Lower lobe of right lung (tissue), 2 donors: ENCODE data around the gene MMP7. TPM values are rescaled to one million over a fixed set of nuclear protein-coding genes. Genes with fewer than 3 reads are reported as not detected.
A peak's percentile ranks its signal among the peaks of the same experiment; 100 is the strongest.

Experiments used
- ATAC-seq, 2 donors: fragments of 200-7000 bp; cut with Tn5 transposase; one replicate each; pipeline ENCODE4 v1.9.1; 2020 to 2022; ENCODE audit warnings: mild to moderate bottlenecking in 2 of 2, moderate library complexity in 2 of 2
- DNase-seq: peaks from one replicate; pipeline ENCODE4 v3.0.0-alpha.2; 2020
- H3K27ac ChIP-seq: fragments of 200-600 bp; one replicate; pipeline ENCODE4 v1.8.0; 2022
- H3K27me3 ChIP-seq: fragments of 200-600 bp; one replicate; pipeline ENCODE4 v1.8.0; 2022; ENCODE audit warnings: low read depth
- H3K36me3 ChIP-seq: fragments of 200-600 bp; one replicate; pipeline ENCODE4 v1.8.0; 2022; ENCODE audit warnings: mild to moderate bottlenecking
- H3K4me1 ChIP-seq: fragments of 200-600 bp; one replicate; pipeline ENCODE4 v1.8.0; 2022
- H3K4me3 ChIP-seq: fragments of 200-600 bp; one replicate; pipeline ENCODE4 v1.8.0; 2022; ENCODE audit warnings: mild to moderate bottlenecking
- H3K9me3 ChIP-seq: fragments of 200-600 bp; one replicate; pipeline ENCODE4 v1.8.0; 2022
- intact Hi-C: fragments of 100-400 bp; cut with DNase I; formaldehyde crosslinking; loops from one replicate; pipeline ENCODE4 v1.11.0; 2022
- total RNA-seq: library from RNA; stranded (reverse); fragmentation: NEBNext Ultra II Directional; extraction: Animal tissue kit (Norgen Biotek cat#: 25700); gene quantifications from one replicate; pipeline ENCODE4 v1.2.1, GENCODE V29; 2021
- TF ChIP-seq, protein P1 (sequence below): fragments of 200-600 bp; IDR thresholded peaks from one replicate; pipeline ENCODE4 v1.8.0; 2022; ENCODE audit warnings: antibody characterized with exemption, mild to moderate bottlenecking
- donor health status: DM: no; HTN: yes; CAD: no; lungs with severe emphysema.

MMP7 gene
- total RNA-seq, 1 donor from 2014 or later, result 7.1 TPM

- H3K36me3 ChIP-seq, result no peaks in the 10 kb centered on the region
- no peak for ATAC-seq
- no peaks in the 10 kb centered on the region for H3K27me3 ChIP-seq
- no peak overlapping the region for H3K4me3 ChIP-seq
- intact Hi-C loops, result no loop called here
- DNase-seq, result no peak
- no peaks in the 10 kb centered on the region for H3K9me3 ChIP-seq
- H3K4me1 ChIP-seq, result no peaks in the 10 kb centered on the region
- H3K27ac ChIP-seq, result no peak overlapping the region
- TF ChIP-seq, protein P1, sequence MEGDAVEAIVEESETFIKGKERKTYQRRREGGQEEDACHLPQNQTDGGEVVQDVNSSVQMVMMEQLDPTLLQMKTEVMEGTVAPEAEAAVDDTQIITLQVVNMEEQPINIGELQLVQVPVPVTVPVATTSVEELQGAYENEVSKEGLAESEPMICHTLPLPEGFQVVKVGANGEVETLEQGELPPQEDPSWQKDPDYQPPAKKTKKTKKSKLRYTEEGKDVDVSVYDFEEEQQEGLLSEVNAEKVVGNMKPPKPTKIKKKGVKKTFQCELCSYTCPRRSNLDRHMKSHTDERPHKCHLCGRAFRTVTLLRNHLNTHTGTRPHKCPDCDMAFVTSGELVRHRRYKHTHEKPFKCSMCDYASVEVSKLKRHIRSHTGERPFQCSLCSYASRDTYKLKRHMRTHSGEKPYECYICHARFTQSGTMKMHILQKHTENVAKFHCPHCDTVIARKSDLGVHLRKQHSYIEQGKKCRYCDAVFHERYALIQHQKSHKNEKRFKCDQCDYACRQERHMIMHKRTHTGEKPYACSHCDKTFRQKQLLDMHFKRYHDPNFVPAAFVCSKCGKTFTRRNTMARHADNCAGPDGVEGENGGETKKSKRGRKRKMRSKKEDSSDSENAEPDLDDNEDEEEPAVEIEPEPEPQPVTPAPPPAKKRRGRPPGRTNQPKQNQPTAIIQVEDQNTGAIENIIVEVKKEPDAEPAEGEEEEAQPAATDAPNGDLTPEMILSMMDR, result no peak
These were observed 48.1 kb downstream of the MMP7 start for GRCh38 chr11:102482433-102482832.

DNA sequence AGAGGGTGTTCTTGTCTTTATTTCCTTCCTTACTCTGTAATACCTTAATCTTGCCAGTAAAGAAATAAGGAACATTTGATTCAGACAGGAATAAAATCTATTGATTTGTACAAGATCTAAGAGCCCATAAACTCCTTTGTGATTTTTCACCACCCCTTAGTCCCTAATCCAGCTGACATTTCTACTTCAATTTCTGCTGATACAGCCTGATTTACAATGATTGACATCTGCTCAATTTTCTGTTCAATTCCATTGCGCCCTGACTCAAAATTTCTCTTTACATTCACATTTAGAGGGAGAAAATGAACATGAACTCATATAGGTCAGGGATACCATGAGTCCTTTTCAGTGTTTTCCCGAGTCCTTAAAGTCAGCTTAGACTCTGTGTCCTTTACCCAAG lies 50.8 kb downstream of the MMP7 start:
- Histone ChIP-seq H3K36me3 (no peaks in the 10 kb centered on the region), H3K9me3 (no peaks in the 10 kb centered on the region), H3K4me3 (no peak overlapping the region), H3K27ac (no peak overlapping the region), H3K4me1 (peaks cover 19% of the 10 kb centered on the region), H3K27me3 (no peaks in the 10 kb centered on the region)
- DNase-seq (no peak), ATAC-seq (no peak)
- intact Hi-C loops, result no loop called here
- TF ChIP-seq, protein P1, result no peak

GRCh38 chr11:102478673-102479299 lies 51.8 kb downstream of the MMP7 start:
- Histone ChIP-seq H3K27ac (no peak overlapping the region), H3K27me3 (no peaks in the 10 kb centered on the region), H3K4me3 (no peak overlapping the region), H3K36me3 (no peaks in the 10 kb centered on the region), H3K9me3 (no peaks in the 10 kb centered on the region), H3K4me1 (peaks cover 19% of the 10 kb centered on the region)
- DNase-seq, result no peak
- intact Hi-C loops, result no loop called here
- TF ChIP-seq, protein P1, result no peak
- no peak for ATAC-seq

DNA sequence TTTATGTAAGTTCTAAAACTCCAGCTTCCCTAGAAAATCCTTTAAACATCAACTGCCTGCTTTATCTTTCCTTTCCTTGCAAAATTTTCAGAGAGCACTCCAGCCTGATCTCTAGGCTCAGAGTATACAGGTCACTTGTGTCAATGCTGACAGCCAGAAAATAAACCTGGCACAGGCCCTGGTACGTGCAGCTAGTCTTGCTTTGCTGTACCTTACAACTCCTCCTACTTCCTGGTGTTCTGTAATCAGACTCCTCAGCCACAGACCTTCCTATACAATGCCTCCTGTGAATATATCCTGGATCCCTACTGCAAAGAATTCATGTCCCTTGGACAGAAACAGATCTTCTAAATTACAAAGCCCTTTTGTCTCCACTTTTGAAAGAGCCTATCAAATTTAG lies 53.7 kb downstream of the MMP7 start:
- Histone ChIP-seq H3K27ac (peak overlapping the region; percentile 38), H3K9me3 (no peaks in the 10 kb centered on the region), H3K4me3 (no peak overlapping the region), H3K27me3 (no peaks in the 10 kb centered on the region), H3K4me1 (peaks cover 19% of the 10 kb centered on the region), H3K36me3 (no peaks in the 10 kb centered on the region)
- TF ChIP-seq, protein P1, result no peak
- no peak for DNase-seq
- intact Hi-C loops, result no loop called here
- ATAC-seq, result peak; percentile 85 to 88

DNA sequence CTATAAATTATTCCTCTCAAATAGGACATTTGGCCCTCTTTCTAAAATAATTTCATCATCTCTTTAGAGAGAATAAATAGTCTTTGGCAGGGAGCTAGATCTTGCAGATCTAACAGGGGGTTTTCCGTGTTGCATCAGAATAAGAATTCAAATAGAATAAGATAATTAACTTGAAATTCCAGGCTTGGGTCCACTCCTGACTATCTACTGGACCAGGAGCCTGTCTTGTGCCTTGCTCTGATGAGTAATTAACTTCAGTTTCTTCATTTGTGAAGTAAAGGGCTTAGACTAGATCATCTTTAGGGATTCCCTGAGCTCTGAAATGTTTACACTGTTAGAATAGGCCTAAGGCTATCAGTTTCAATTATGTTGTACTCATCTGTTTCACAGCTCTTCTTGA lies 54.5 kb downstream of the MMP7 start:
- intact Hi-C loops, result no loop called here
- ATAC-seq, result peak in 1 of 2 donors; percentile 25

More for the DNA sequence above, 54.5 kb downstream of the MMP7 start:
- Histone ChIP-seq H3K9me3 (no peaks in the 10 kb centered on the region), H3K27ac (no peak overlapping the region), H3K4me1 (peaks cover 19% of the 10 kb centered on the region), H3K36me3 (no peaks in the 10 kb centered on the region), H3K27me3 (no peaks in the 10 kb centered on the region), H3K4me3 (no peak overlapping the region)
- TF ChIP-seq, protein P1, result no peak
- no peak for DNase-seq
